PC-9 (cell line): ENCODE measurements around the gene SCN1B. TPM values are rescaled to one million over a fixed set of nuclear protein-coding genes. Genes with fewer than 3 reads are reported as not detected.
"Not testable (repeated sequence)": the region's sequence is repeated elsewhere in the genome, so short reads cannot be mapped to it uniquely, and the experiment has no call there.

Experiments used
- BruUV-seq: library from RNA; stranded (reverse); fragments of 400-500 nt; replicated peaks from 2 replicates; lab custom pipeline; 2021; lab: Mats Ljungman, UMichigan
- CTCF ChIA-PET: fragments of 300-600 bp; sonication (Branson Sonifier 250); formaldehyde crosslinking; loops from one replicate; lab custom pipeline; 2022; ENCODE audit warnings: antibody characterized with exemption; lab: Charles Lee
- POLR2A ChIA-PET: fragments of 300-600 bp; sonication (Branson Sonifier 250); formaldehyde crosslinking; loops from one replicate; lab custom pipeline; 2022; ENCODE audit warnings: antibody characterized with exemption; ENCODE audit not compliant: unreplicated experiment; lab: Charles Lee
- DNase-seq, 2 experiments: peaks; one replicate each; pipeline versions ENCODE4 v3.0.0 to v3.0.0-alpha.2; 2015 to 2022; ENCODE audit warnings: mixed read lengths in 1 of 2
- H2AFZ ChIP-seq: fragments of 200-600 bp; sonication (generic); 2 replicates; pipeline ENCODE4 v1.8.1; 2017; ENCODE audit warnings: antibody characterized with exemption
- H3F3A ChIP-seq: fragments of 200-600 bp; sonication (generic); 2 replicates; pipeline ENCODE4 v1.8.1; 2017; ENCODE audit warnings: antibody characterized with exemption, mild to moderate bottlenecking, low read depth; ENCODE audit not compliant: insufficient read depth
- H3K27ac ChIP-seq: fragments of 200-600 bp; sonication (generic); 2 replicates; pipeline ENCODE4 v1.6.1; 2016; ENCODE audit warnings: mixed run types
- H3K27me3 ChIP-seq: fragments of 200-600 bp; sonication (generic); 2 replicates; pipeline ENCODE4 v1.6.1; 2016; ENCODE audit warnings: low read depth, mixed run types; ENCODE audit not compliant: insufficient read depth
- H3K36me3 ChIP-seq: fragments of 200-600 bp; sonication (generic); 2 replicates; pipeline ENCODE4 v1.6.1; 2016; ENCODE audit warnings: low read depth, mixed run types
- H3K4me1 ChIP-seq: fragments of 200-600 bp; sonication (generic); replicated peaks from 2 replicates; pipeline ENCODE4 v1.6.1; 2016; ENCODE audit warnings: mixed run types; ENCODE audit not compliant: insufficient read depth
- H3K4me2 ChIP-seq: fragments of 200-600 bp; sonication (generic); 2 replicates; pipeline ENCODE4 v1.6.1; 2017; ENCODE audit warnings: mixed run types
- H3K4me3 ChIP-seq: fragments of 200-600 bp; sonication (generic); 2 replicates; pipeline ENCODE4 v1.6.1; 2016; ENCODE audit warnings: mixed run types
- H3K79me2 ChIP-seq: fragments of 200-600 bp; sonication (generic); 2 replicates; pipeline ENCODE4 v1.6.1; 2017; ENCODE audit warnings: low read depth, mixed run types
- H3K9me2 ChIP-seq: fragments of 200-600 bp; sonication (generic); 2 replicates; pipeline ENCODE4 v1.8.1; 2017; ENCODE audit warnings: mild to moderate bottlenecking; ENCODE audit not compliant: insufficient read depth
- H3K9me3 ChIP-seq: fragments of 200-600 bp; sonication (generic); 2 replicates; pipeline ENCODE4 v1.8.1; 2016; ENCODE audit warnings: low read depth; ENCODE audit not compliant: insufficient read depth
- H4K20me1 ChIP-seq: fragments of 200-600 bp; sonication (generic); 2 replicates; pipeline ENCODE4 v1.8.1; 2017; ENCODE audit not compliant: insufficient read depth
- EZH2 ChIP-seq: fragments of 200-600 bp; sonication (generic); IDR thresholded peaks from 2 replicates; pipeline ENCODE4 v1.8.0; 2017; ENCODE audit warnings: antibody characterized with exemption, low read depth
- intact Hi-C: fragments of 100-400 bp; cut with micrococcal nuclease; formaldehyde crosslinking; loops from one replicate; pipeline ENCODE4 v1.10.0; 2022; ENCODE audit not compliant: unreplicated experiment
- total RNA-seq: library from RNA; stranded (reverse); gene quantifications from 2 replicates; pipeline ENCODE4 v1.2.3, GENCODE V29; 2021
- TF ChIP-seq, protein P1 (sequence below): fragments of 200-600 bp; sonication (generic); conservative IDR thresholded peaks from 2 replicates; pipeline ENCODE4 v1.6.1; 2017; ENCODE audit warnings: mixed run types, antibody characterized with exemption, mild to moderate bottlenecking, moderate library complexity

Gene SCN1B
- total RNA-seq, 1 experiment from 2014 or later, result 2.4 TPM

DNA sequence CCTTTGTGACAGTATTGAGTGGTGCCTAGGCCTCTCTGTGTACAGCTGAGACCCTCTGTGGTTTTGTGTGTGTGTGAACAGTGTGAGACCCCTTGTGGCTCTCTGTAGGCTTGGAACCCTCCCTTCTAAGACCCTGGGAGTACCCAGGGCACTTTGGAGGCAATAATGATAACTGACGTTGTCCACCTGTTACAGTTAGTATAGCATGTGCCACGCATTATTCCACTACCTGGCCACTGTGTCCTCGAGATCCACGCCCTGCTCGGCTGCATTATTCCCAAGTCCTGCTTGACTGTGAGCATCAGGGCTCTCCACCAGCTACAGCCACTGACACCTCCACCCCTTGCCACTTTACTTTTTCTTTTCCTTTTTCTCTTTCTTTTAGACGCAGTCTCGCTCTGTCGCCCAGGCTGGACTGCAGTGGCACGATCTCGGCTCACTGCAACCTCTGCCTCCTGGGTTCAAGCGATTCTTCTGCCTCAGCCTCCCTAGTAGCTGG is 28.2 kb upstream of the SCN1B start:
- Histone ChIP-seq H3F3A (peaks cover 46% of the 10 kb centered on the region), H3K27ac (no peak overlapping the region), H3K4me1 (peaks cover 44% of the 10 kb centered on the region), H3K4me2 (peak overlapping the region; percentile 92), H3K9me2 (no peaks in the 10 kb centered on the region), H3K27me3 (no peaks in the 10 kb centered on the region), H3K79me2 (peaks cover 20% of the 10 kb centered on the region), H3K9me3 (no peaks in the 10 kb centered on the region), H3K36me3 (no peaks in the 10 kb centered on the region), H4K20me1 (no peaks in the 10 kb centered on the region), H2AFZ (no peak overlapping the region), H3K4me3 (no peak overlapping the region)
- DNase-seq, result no peak
- TF ChIP-seq, protein P1, sequence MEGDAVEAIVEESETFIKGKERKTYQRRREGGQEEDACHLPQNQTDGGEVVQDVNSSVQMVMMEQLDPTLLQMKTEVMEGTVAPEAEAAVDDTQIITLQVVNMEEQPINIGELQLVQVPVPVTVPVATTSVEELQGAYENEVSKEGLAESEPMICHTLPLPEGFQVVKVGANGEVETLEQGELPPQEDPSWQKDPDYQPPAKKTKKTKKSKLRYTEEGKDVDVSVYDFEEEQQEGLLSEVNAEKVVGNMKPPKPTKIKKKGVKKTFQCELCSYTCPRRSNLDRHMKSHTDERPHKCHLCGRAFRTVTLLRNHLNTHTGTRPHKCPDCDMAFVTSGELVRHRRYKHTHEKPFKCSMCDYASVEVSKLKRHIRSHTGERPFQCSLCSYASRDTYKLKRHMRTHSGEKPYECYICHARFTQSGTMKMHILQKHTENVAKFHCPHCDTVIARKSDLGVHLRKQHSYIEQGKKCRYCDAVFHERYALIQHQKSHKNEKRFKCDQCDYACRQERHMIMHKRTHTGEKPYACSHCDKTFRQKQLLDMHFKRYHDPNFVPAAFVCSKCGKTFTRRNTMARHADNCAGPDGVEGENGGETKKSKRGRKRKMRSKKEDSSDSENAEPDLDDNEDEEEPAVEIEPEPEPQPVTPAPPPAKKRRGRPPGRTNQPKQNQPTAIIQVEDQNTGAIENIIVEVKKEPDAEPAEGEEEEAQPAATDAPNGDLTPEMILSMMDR, result no peak
- TF ChIP-seq EZH2, result no peak
- intact Hi-C loops, result loop anchor here (2.0 kb wide), 1 partner anchor 121 kb away; no protein-coding TSS in a partner anchor
- ChIA-PET POLR2A (no interaction called here), CTCF (no interaction called here)
- no TSS peak for BruUV-seq

GRCh38 chr19:35004517-35005255 is 25.6 kb upstream of the SCN1B start:
- no peaks in the 10 kb centered on the region for H3K27me3 ChIP-seq
- H3F3A ChIP-seq, result peaks cover 54% of the 10 kb centered on the region
- ChIA-PET POLR2A (interaction anchor here (0.5 kb wide), 1 partner anchor 620 kb away, joined by 27 read pairs; no protein-coding TSS in a partner anchor), CTCF (no interaction called here)
- H3K4me3 ChIP-seq, result no peak overlapping the region
- peaks cover 26% of the 10 kb centered on the region for H3K79me2 ChIP-seq
- H2AFZ ChIP-seq, result no peak overlapping the region
- H3K36me3 ChIP-seq, result no peaks in the 10 kb centered on the region; the same call in 1 of the 2 replicates
- no peak overlapping the region for H3K27ac ChIP-seq
- H3K9me2 ChIP-seq, result no peaks in the 10 kb centered on the region
- H4K20me1 ChIP-seq, result no peaks in the 10 kb centered on the region
- no peak for TF ChIP-seq EZH2
- TF ChIP-seq, protein P1, result no peak
- DNase-seq, result no peak
- intact Hi-C loops, result no loop called here
- peaks cover 44% of the 10 kb centered on the region for H3K4me1 ChIP-seq
- H3K4me2 ChIP-seq, result no peak overlapping the region
- H3K9me3 ChIP-seq, result no peaks in the 10 kb centered on the region
- no TSS peak for BruUV-seq

DNA sequence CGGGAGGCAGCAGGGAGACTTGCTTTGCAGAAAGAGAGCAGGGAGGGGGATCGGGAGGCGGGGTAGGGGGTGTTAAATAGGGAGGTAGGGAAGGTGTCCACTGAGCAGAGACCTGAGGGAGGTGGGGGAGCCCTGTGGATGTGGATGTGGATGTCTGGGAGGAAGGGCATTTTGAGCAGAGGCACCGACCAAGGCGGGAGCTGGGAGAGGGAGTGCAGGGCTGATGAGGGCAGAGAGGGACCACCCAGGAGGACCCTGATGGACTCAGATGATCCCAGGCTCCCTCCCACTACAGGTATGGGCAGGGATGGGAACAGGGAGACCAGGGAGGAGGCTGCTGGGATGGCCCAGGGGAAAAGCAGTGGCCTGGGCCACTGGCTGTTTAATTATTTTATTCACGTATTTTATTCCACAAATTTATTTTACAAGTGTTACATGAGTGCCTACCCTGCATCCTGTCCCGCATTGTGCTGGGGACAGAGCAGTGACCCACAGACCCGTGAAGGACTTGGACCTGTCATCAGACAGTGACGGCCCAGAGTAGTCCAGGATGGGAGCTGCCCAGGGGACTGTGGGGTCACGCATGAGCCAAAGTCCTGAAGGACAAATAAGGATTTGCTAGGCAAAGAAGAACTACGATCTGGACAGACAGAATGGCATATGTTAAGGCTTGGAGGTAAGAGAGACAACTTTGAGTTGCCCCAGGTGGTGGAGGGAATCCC is 24.9 kb upstream of the SCN1B start:
- Histone ChIP-seq H3K4me1 (peaks cover 44% of the 10 kb centered on the region), H3K4me2 (peak overlapping the region; percentile 63), H2AFZ (no peak overlapping the region), H3K36me3 (no peaks in the 10 kb centered on the region; the same call in 1 of the 2 replicates), H3K4me3 (peak overlapping the region; percentile 24; the same call in 1 of the 2 replicates), H3K27me3 (no peaks in the 10 kb centered on the region), H3K27ac (peak overlapping the region; percentile 69), H3F3A (peaks cover 54% of the 10 kb centered on the region), H4K20me1 (no peaks in the 10 kb centered on the region), H3K9me3 (no peaks in the 10 kb centered on the region), H3K9me2 (no peaks in the 10 kb centered on the region), H3K79me2 (peaks cover 26% of the 10 kb centered on the region)
- ChIA-PET CTCF (interaction anchor here (1.2 kb wide), 1 partner anchor 136 kb away, joined by 5 read pairs; no protein-coding TSS in a partner anchor), POLR2A (interaction anchor here (0.5 to 0.6 kb wide), 3 partner anchors 60 to 620 kb away, joined by 5 to 27 read pairs (median 9); no protein-coding TSS in a partner anchor)
- intact Hi-C loops, result no loop called here
- TF ChIP-seq, protein P1, result no peak
- TF ChIP-seq EZH2, result no peak
- no peak for DNase-seq
- BruUV-seq, result no TSS peak

DNA sequence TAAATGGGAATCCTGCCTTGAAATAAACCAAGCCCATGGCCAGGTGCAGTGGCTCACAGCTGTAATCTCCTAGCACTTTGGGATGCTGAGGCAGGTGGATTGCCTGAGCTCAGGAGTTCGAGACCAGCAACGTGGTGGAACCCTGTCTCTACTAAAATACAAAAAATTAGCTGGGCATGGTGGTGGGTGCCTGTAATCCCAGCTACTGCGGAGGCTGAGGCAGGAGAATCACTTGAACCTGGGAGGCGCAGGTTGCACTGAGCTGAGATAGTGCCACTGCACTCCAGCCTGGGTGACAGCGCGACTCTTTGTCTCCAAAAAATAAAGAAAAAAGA is 24.3 kb upstream of the SCN1B start:
- Histone ChIP-seq H3K4me2 (peak overlapping the region; percentile 63), H3K79me2 (peaks cover 22% of the 10 kb centered on the region), H3K27ac (peak overlapping the region; percentile 69), H3K4me1 (peaks cover 44% of the 10 kb centered on the region), H3K4me3 (peak overlapping the region; percentile 24; the same call in 1 of the 2 replicates), H3F3A (peaks cover 51% of the 10 kb centered on the region)
- not testable (repeated sequence) for H3K9me2 ChIP-seq, H3K27me3 ChIP-seq, BruUV-seq, DNase-seq, H3K36me3 ChIP-seq, H3K9me3 ChIP-seq, H2AFZ ChIP-seq, H4K20me1 ChIP-seq
- CTCF ChIA-PET, result interaction anchor here (0.9 to 1.2 kb wide), 2 partner anchors 61 to 135 kb away, joined by 3 to 5 read pairs; no protein-coding TSS in a partner anchor
- POLR2A ChIA-PET, result interaction anchor here (0.6 kb wide), 3 partner anchors 20 to 260 kb away, joined by 5 to 9 read pairs (median 5); no protein-coding TSS in a partner anchor
- intact Hi-C loops, result loop anchor here (1.0 kb wide), 1 partner anchor 242 kb away; no protein-coding TSS in a partner anchor
